ENCODE data around the gene CHRNB2. TPM values are rescaled to one million over a fixed set of nuclear protein-coding genes. Genes with fewer than 3 reads are reported as not detected.

CHRNB2 gene
- total and polyA plus RNA-seq, 2 of the 8 experiments (the other 6 are each of a cell fraction or from before 2014, with no cell fraction given) = 3.1 to 4.1 TPM

DNA sequence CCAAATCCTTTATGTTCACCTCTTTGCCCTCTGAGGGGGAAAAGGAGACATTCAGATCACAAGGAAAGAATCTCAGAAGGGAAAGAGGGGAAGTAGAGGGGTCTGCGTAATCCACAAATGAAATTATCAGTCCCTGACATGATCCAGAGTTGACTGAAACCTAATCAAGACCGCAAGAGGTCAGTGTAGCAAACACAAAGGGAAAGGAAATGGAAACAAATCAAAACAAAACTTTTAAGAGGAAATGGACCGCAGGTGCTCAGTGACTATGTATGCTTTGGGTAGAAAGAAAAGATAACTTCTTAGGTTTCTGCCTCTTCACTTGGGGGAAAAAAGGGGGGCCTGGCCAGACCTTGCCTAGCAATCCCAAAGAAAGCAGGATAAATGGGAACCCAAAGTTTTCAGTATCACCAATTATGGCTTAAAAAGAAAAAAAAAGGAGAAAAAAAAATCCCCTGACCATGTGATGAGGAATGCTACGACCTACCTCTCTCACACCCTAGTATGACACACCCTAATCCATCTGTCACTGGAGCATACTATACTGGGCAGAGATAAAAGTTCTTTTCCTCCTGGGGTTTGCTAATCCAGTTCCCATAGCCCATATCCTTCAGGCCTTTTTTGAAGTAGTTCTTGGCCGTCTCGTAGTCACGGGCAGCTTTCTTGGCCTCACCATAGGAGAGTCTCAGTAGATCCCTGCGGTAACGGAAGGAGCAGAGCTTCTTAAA lies 16.9 kb downstream of the CHRNB2 start (continued):
- TF ChIP-seq RNF2 (IDR thresholded peaks at IDR 0.05; ENCODE audit: borderline replicate concordance, low read depth, low read length, missing control alignments, poor library complexity, severe bottlenecking) = no peak
- TF ChIP-seq, protein P1, sequence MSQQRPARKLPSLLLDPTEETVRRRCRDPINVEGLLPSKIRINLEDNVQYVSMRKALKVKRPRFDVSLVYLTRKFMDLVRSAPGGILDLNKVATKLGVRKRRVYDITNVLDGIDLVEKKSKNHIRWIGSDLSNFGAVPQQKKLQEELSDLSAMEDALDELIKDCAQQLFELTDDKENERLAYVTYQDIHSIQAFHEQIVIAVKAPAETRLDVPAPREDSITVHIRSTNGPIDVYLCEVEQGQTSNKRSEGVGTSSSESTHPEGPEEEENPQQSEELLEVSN (IDR thresholded peaks at IDR 0.05) = no peak

Measured in H1 (cell line).